D721Med (cell line): Measurements from ENCODE around the gene PCNT.

Experiments used
- DNase-seq: peaks from one replicate; pipeline ENCODE4 v3.0.0; 2011; ENCODE audit warnings: low spot score; ENCODE audit not compliant: insufficient read length
- FAIRE-seq: peaks from 2 replicates; lab custom pipeline; 2011; peaks lifted over from hg19 to GRCh38; lab: Jason Lieb, UNC
- TF ChIP-seq, protein P1 (sequence below): IDR thresholded peaks from 2 replicates; pipeline ENCODE4 v1.5.1; 2012; ENCODE audit warnings: mild to moderate bottlenecking, control low read depth; ENCODE audit not compliant: insufficient read depth; ENCODE audit errors: missing control alignments

Gene PCNT

DNA sequence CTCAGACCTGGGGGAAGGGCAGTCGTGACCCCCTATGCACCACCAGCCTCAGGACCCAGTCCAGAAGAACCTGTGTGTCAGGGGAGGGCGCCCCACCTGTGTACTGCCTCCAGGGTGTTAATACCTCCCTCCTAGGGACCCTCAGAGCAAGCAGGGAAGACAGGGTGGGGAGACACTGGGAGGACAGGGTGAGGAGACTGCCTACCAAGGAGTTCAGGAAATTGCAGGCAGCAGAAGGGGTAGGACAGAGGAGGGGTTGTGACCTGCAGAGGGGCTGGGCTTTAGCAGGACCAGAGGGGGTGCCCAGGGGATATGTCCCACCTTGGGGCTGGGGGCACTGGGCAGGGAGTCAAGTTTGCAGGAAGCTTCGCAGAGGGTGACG is 5.5 kb upstream of the PCNT start:
- DNase-seq (no peak), FAIRE-seq (no peak)
- TF ChIP-seq, protein P1, sequence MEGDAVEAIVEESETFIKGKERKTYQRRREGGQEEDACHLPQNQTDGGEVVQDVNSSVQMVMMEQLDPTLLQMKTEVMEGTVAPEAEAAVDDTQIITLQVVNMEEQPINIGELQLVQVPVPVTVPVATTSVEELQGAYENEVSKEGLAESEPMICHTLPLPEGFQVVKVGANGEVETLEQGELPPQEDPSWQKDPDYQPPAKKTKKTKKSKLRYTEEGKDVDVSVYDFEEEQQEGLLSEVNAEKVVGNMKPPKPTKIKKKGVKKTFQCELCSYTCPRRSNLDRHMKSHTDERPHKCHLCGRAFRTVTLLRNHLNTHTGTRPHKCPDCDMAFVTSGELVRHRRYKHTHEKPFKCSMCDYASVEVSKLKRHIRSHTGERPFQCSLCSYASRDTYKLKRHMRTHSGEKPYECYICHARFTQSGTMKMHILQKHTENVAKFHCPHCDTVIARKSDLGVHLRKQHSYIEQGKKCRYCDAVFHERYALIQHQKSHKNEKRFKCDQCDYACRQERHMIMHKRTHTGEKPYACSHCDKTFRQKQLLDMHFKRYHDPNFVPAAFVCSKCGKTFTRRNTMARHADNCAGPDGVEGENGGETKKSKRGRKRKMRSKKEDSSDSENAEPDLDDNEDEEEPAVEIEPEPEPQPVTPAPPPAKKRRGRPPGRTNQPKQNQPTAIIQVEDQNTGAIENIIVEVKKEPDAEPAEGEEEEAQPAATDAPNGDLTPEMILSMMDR, result no peak

DNA sequence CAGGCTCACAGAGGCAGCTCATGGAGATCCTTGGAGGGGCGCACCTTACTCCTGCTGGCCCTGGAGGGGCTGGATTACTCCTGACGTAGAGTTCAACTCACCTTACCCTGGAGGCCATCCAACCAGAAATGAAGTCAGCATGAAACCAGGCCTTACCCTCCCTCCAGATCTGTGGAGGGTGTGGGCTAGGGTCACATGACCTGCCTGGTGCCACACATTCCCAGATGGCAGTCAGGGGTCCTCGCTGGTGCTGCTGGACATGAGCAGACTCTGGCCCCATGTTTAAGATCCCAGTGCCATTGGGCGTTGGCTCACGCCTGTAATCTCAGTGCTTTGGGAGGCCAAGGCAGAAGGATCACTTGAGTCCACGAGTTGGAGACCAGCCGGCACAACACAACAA is 4.8 kb upstream of the PCNT start:
- FAIRE-seq, result no peak
- TF ChIP-seq, protein P1, result no peak

DNA sequence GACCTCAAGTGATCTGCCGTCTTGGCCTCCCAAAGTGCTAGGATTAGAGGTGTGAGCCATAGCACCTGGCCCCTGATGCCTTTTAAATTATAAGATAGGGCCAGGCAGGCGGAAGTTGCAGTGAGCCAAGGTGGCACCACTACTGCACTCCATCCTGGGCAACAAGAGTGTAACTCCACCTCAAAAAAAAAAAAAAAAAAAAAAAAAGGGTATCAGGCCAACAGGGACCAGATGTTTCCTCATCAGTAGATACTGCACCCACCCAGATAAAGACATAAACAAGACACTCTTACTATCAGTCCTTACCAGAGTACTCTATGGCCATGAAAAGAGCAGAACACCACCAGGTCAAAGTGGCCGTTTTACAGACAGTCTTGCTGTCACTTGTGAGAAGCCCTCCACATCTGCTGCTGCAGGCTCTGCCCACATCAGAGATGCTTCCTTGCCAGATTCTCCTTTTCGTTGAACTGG is 3.6 kb upstream of the PCNT start:
- TF ChIP-seq, protein P1, result no peak
- no peak for DNase-seq
- no peak for FAIRE-seq

More for the DNA sequence above, 4.8 kb upstream of the PCNT start:
- DNase-seq, result no peak

DNA sequence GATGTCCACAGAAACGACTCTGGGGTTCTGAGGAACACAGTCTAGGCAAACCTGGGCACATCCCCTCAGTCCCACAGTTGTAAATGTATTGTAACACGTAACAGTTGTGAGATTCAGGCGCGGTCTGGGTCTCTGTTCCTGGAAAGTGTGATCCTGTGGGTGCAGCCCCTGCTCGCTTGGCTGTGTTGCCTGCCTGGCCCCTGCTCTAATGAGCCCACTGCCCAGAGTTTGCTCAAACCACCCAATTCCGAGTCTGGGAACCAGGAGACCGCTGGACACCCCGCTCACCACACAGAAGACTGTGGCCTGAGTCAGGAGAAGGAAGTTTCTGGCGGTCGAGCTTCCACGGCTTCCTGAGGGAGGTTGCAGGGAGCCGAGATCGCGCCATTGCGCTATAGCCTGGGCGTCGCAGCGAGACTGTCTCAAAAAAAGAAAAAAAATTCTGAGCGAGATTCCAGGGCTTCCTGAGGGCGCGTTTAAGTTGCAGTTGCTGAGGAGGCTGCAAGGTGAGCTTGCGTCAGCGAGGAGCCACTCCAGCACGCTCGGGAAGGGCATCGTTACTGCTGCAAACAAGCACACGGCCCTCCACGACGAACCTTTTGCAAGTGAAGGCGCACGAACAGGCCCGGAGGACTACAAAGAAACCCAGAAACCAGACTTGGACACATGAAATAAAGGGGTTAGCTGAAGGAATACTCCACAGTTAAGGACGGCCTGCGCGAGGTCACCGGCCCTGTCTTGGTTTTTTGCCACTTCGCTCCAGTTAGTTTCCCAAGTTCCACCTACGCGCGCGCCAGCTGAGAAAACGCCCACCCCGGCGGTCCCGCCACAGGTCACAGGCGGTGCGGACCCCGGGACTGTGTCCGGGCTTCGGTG is 1.4 kb upstream of the PCNT start:
- TF ChIP-seq, protein P1, result no peak
- FAIRE-seq, result no peak
- no peak for DNase-seq

DNA sequence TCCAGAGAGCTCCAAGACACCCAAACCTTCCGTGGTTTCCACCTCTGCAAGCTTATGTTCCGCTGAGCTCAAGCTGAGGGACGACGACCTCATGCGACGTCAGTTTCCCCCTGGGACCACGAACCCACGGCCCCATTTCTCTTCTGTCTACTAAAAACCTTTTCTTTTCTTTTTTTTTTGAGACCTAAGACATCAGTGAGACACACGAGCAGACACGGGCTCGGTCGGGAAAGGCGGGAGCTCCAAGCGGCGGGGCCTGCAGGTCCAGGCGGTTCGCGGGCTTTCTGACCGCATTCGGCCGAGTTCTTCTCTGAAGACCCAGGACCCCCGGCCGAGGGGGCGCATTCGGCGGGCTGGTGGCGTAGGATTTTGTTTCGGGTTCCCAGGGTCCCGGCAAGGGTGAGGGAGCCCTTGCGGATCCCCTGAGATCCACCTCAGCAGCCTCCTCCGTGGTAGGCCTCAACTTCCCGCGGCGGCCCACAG is 688 bp upstream of the PCNT start:
- FAIRE-seq (no peak), DNase-seq (no peak)
- TF ChIP-seq, protein P1, result no peak

DNA sequence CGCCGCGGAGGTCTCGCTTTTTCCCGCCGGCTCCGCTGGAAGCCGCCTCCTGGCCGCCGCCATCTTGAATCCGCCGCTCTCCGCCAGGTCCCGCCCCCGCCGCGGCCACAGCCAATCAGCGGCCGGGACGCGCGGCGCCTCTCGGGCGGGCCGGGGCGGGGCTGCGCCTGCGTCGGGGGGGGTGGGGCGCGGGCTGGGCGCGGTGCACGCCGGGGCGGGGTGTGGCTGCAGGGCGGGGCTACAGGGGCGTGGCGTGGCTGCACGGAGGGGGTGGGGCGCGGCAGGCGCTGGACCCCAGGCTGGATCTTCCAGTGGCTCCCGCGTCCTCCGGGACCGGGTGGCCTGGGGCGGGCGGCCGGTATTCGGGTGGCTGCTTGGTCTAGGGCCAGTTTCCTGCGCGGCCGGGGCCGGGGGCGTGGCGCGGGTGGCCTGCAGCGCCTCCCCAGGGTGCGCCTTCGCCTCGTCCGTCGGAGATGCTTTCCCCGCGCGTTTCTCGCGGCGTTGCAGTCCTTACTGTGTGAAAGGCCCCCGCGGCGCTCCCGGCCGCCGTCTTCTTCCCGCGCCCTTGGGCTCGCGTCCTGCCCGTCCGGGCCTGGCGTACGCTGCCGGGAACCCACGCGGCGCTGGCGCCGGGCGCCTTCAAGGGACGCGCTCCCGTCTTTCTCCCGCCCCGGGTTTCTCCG is 575 bp downstream of the PCNT start:
- FAIRE-seq (no peak), DNase-seq (peak; percentile 65)
- TF ChIP-seq, protein P1, result no peak
